ENCODE measurements around the gene RGMA. TPM values are rescaled to one million over a fixed set of nuclear protein-coding genes. Genes with fewer than 3 reads are reported as not detected.

RGMA gene
- total RNA-seq, 1 experiment from 2014 or later, result 3.3 TPM

DNA sequence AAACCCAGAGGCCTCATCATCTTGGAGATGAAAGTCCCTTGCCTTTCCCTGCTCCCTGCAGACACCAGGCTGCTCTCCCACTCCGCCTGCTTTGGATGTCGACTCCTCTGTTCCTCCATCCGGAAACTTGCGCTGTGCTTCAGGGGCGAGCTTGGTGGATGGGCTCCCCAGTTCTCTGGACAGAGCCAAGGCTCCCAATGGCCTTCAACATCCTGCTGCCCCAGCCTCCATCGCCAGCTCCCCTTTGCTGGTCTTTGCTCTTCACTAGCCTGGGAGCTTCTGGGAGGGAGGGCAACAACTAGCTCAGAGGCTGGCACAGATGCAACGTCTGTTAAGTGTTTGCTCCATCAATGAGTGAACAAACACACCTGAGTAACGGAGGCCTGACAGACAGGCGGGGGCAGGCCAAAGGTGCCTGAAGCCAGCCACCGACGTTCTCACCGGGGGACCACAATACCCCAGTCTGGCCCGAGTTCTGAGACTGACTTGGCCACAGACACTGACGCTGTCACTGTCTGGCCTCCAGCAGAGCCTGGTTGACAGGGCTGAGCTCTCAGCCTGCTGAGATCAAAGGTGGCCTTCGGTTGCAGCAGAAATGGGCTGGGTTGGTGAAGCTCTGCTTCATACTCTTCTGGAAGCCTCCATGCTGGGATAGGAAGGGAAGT is 39.0 kb downstream of the RGMA start:
- TF ChIP-seq CTCF (conservative IDR thresholded peaks at IDR 0.05), result no peak
- no peak for TF ChIP-seq EZH2 (IDR thresholded peaks at IDR 0.05; ENCODE audit: low read depth)
- Histone ChIP-seq H3K79me2 (ENCODE audit: low read depth) (no peaks in the 10 kb centered on the region), H3K4me3 (no peak overlapping the region), H3K36me3 (ENCODE audit: low read depth) (no peaks in the 10 kb centered on the region), H3K4me1 (replicated peaks; ENCODE audit: insufficient read depth) (no peaks in the 10 kb centered on the region), H3K27me3 (ENCODE audit: insufficient read depth, low read depth) (no peaks in the 10 kb centered on the region), H3K27ac (no peak overlapping the region), H3K9me2 (ENCODE audit: insufficient read depth) (no peaks in the 10 kb centered on the region), H3K4me2 (no peak overlapping the region), H3K9me3 (ENCODE audit: insufficient read depth, low read depth) (no peaks in the 10 kb centered on the region; the same call in 1 of the 2 replicates), H4K20me1 (ENCODE audit: insufficient read depth) (no peaks in the 10 kb centered on the region), H3F3A (ENCODE audit: insufficient read depth, low read depth) (no peaks in the 10 kb centered on the region), H2AFZ (no peak overlapping the region)
- CTCF ChIA-PET, result no interaction called here
- intact Hi-C loops (cut with micrococcal nuclease; ENCODE audit: unreplicated experiment), result loop anchor here (5.0 kb wide), 1 partner anchor 403 kb away; no protein-coding TSS in a partner anchor
- no TSS peak for BruUV-seq (replicated peaks)
- no peak for DNase-seq
- POLR2A ChIA-PET (ENCODE audit: unreplicated experiment), result no interaction called here

- H3K4me1 ChIP-seq (replicated peaks; ENCODE audit: insufficient read depth), result no peaks in the 10 kb centered on the region
- H3K4me3 ChIP-seq, result no peak overlapping the region
- no peaks in the 10 kb centered on the region for H4K20me1 ChIP-seq (ENCODE audit: insufficient read depth)
- no TSS peak for BruUV-seq (replicated peaks)
- H3F3A ChIP-seq (ENCODE audit: insufficient read depth, low read depth), result no peaks in the 10 kb centered on the region
- H3K9me2 ChIP-seq (ENCODE audit: insufficient read depth), result no peaks in the 10 kb centered on the region
- ChIA-PET CTCF (no interaction called here), POLR2A (ENCODE audit: unreplicated experiment) (no interaction called here)
- H3K27ac ChIP-seq, result no peak overlapping the region
- intact Hi-C loops (cut with micrococcal nuclease; ENCODE audit: unreplicated experiment), result loop anchor here (5.0 kb wide), 1 partner anchor 402 kb away; no protein-coding TSS in a partner anchor
- no peak overlapping the region for H2AFZ ChIP-seq
- no peaks in the 10 kb centered on the region for H3K27me3 ChIP-seq (ENCODE audit: insufficient read depth, low read depth)
- H3K4me2 ChIP-seq, result no peak overlapping the region
- DNase-seq, result no peak
- no peak for TF ChIP-seq EZH2 (IDR thresholded peaks at IDR 0.05; ENCODE audit: low read depth)
- no peak for TF ChIP-seq CTCF (conservative IDR thresholded peaks at IDR 0.05)
- H3K36me3 ChIP-seq (ENCODE audit: low read depth), result no peaks in the 10 kb centered on the region
- H3K9me3 ChIP-seq (ENCODE audit: insufficient read depth, low read depth), result no peaks in the 10 kb centered on the region; the same call in 1 of the 2 replicates
- no peaks in the 10 kb centered on the region for H3K79me2 ChIP-seq (ENCODE audit: low read depth)
These were observed 39.8 kb downstream of the RGMA start for GRCh38 chr15:93049233-93049632.

- no peak for TF ChIP-seq CTCF (conservative IDR thresholded peaks at IDR 0.05)
- TF ChIP-seq EZH2 (IDR thresholded peaks at IDR 0.05; ENCODE audit: low read depth), result no peak
- Histone ChIP-seq H3K9me2 (ENCODE audit: insufficient read depth) (no peaks in the 10 kb centered on the region), H3K27me3 (ENCODE audit: insufficient read depth, low read depth) (no peaks in the 10 kb centered on the region), H3K79me2 (ENCODE audit: low read depth) (no peaks in the 10 kb centered on the region), H4K20me1 (ENCODE audit: insufficient read depth) (no peaks in the 10 kb centered on the region), H2AFZ (no peak overlapping the region), H3K27ac (no peak overlapping the region), H3K4me3 (no peak overlapping the region), H3K36me3 (ENCODE audit: low read depth) (no peaks in the 10 kb centered on the region), H3K4me1 (replicated peaks; ENCODE audit: insufficient read depth) (no peaks in the 10 kb centered on the region), H3K4me2 (no peak overlapping the region), H3F3A (ENCODE audit: insufficient read depth, low read depth) (no peaks in the 10 kb centered on the region), H3K9me3 (ENCODE audit: insufficient read depth, low read depth) (no peaks in the 10 kb centered on the region; the same call in 1 of the 2 replicates)
- CTCF ChIA-PET, result no interaction called here
- DNase-seq, result peak in 1 of 2 experiments; percentile 43
- no TSS peak for BruUV-seq (replicated peaks)
- POLR2A ChIA-PET (ENCODE audit: unreplicated experiment), result no interaction called here
- intact Hi-C loops (cut with micrococcal nuclease; ENCODE audit: unreplicated experiment), result loop anchor here (5.0 kb wide), 1 partner anchor 401 kb away; no protein-coding TSS in a partner anchor
These were observed 40.3 kb downstream of the RGMA start for GRCh38 chr15:93048759-93049161.

Measured in PC-9 (cell line).